Activated CD8-positive, alpha-beta memory T cell treated with anti-CD3 and anti-CD28 coated beads for 4 hours (primary cell): Measurements from ENCODE around the gene PTPRN2.

Experiments
- DNase-seq, 2 donors: peaks; one replicate each; pipeline ENCODE4 v3.0.0-alpha.2; 2020; ENCODE audit warnings: low read depth in 2 of 2

Gene PTPRN2

GRCh38 chr7:158073845-158074840 lies 513.5 kb downstream of the PTPRN2 start:
- no peak for DNase-seq

- no peak for DNase-seq
These were observed 514.5 kb downstream of the PTPRN2 start for GRCh38 chr7:158072991-158073730.

- DNase-seq, result no peak
These were observed 517.3 kb downstream of the PTPRN2 start for GRCh38 chr7:158070222-158070920.

- no peak for DNase-seq
These were observed 518.8 kb downstream of the PTPRN2 start for GRCh38 chr7:158068853-158069252.

GRCh38 chr7:158067931-158068482 lies 519.6 kb downstream of the PTPRN2 start:
- DNase-seq, result no peak

- DNase-seq, result no peak
These were observed 520.2 kb downstream of the PTPRN2 start for GRCh38 chr7:158067219-158067930.

- no peak for DNase-seq
These were observed 521.5 kb downstream of the PTPRN2 start for GRCh38 chr7:158066085-158066484.

GRCh38 chr7:158065340-158065739 lies 522.3 kb downstream of the PTPRN2 start:
- no peak for DNase-seq

GRCh38 chr7:158064631-158065030 lies 523.0 kb downstream of the PTPRN2 start:
- DNase-seq, result no peak

GRCh38 chr7:158063850-158064610 lies 523.6 kb downstream of the PTPRN2 start:
- DNase-seq, result no peak

- DNase-seq, result no peak
These were observed 525.0 kb downstream of the PTPRN2 start for GRCh38 chr7:158062661-158063060.

GRCh38 chr7:158061884-158062656 lies 525.6 kb downstream of the PTPRN2 start:
- no peak for DNase-seq

- DNase-seq, result no peak
These were observed 526.5 kb downstream of the PTPRN2 start for GRCh38 chr7:158061026-158061630.

- no peak for DNase-seq
These were observed 527.4 kb downstream of the PTPRN2 start for GRCh38 chr7:158060216-158060615.

- DNase-seq, result no peak
These were observed 530.2 kb downstream of the PTPRN2 start for GRCh38 chr7:158057446-158057845.

- DNase-seq, result no peak
These were observed 530.9 kb downstream of the PTPRN2 start for GRCh38 chr7:158056761-158057160.

- no peak for DNase-seq
These were observed 531.7 kb downstream of the PTPRN2 start for GRCh38 chr7:158055726-158056510.

GRCh38 chr7:158054611-158055010 lies 533.0 kb downstream of the PTPRN2 start:
- no peak for DNase-seq
